HG03159 (cell line): Measurements from ENCODE around the gene CNTNAP4.

Experiments
- ATAC-seq: cut with Tn5 transposase; IDR thresholded peaks from one replicate; pipeline ENCODE4 v1.9.1; 2021; ENCODE audit warnings: mild to moderate bottlenecking, moderate library complexity; ENCODE audit not compliant: unreplicated experiment

The CNTNAP4 gene

GRCh38 chr16:76276745-76277438 is at the start of gene CNTNAP4:
CNTNAP4 (plus strand) TSS chr16:76277401; CDS start chr16:76277663, 262 bp downstream.
- ATAC-seq, result no peak

GRCh38 chr16:76228546-76229146 is 48.6 kb upstream of the CNTNAP4 start:
- no peak for ATAC-seq

- ATAC-seq, result no peak
Measured at GRCh38 chr16:76232704-76233103, 44.5 kb upstream of the CNTNAP4 start.

- no peak for ATAC-seq
Measured at GRCh38 chr16:76235025-76235424, 42.2 kb upstream of the CNTNAP4 start.

- no peak for ATAC-seq
Measured at GRCh38 chr16:76235426-76235825, 41.8 kb upstream of the CNTNAP4 start.

GRCh38 chr16:76237471-76237870 is 39.7 kb upstream of the CNTNAP4 start:
- ATAC-seq, result no peak

- no peak for ATAC-seq
Measured at GRCh38 chr16:76241755-76242154, 35.4 kb upstream of the CNTNAP4 start.

- no peak for ATAC-seq
Measured at GRCh38 chr16:76243620-76244019, 33.6 kb upstream of the CNTNAP4 start.

- ATAC-seq, result no peak
Measured at GRCh38 chr16:76246587-76246986, 30.6 kb upstream of the CNTNAP4 start.

GRCh38 chr16:76265434-76266045 is 11.7 kb upstream of the CNTNAP4 start:
- peak; percentile 91 for ATAC-seq

- ATAC-seq, result no peak
Measured at GRCh38 chr16:76268824-76269223, 8.4 kb upstream of the CNTNAP4 start.

- no peak for ATAC-seq
Measured at GRCh38 chr16:76277460-76278030, 344 bp downstream of the CNTNAP4 start.

- ATAC-seq, result no peak
Measured at GRCh38 chr16:76278086-76278485, 885 bp downstream of the CNTNAP4 start.

GRCh38 chr16:76278980-76279379 is 1.8 kb downstream of the CNTNAP4 start:
- ATAC-seq, result no peak

GRCh38 chr16:76280421-76281215 is 3.4 kb downstream of the CNTNAP4 start:
- no peak for ATAC-seq

GRCh38 chr16:76287466-76287865 is 10.3 kb downstream of the CNTNAP4 start:
- ATAC-seq, result no peak

- no peak for ATAC-seq
Measured at GRCh38 chr16:76292218-76292617, 15.0 kb downstream of the CNTNAP4 start.

GRCh38 chr16:76293980-76294379 is 16.8 kb downstream of the CNTNAP4 start:
- ATAC-seq, result no peak

- no peak for ATAC-seq
Measured at GRCh38 chr16:76294396-76295214, 17.4 kb downstream of the CNTNAP4 start.

GRCh38 chr16:76297941-76298340 is 20.7 kb downstream of the CNTNAP4 start:
- no peak for ATAC-seq
